GM18951 (cell line): ENCODE results near the gene STK32B.

Experiments
- POLR2A ChIP-seq: IDR thresholded peaks from 4 replicates; pipeline ENCODE4 v1.6.1; 2011; ENCODE audit warnings: mild to moderate bottlenecking; ENCODE audit not compliant: insufficient read length, insufficient read depth; ENCODE audit errors: extremely low read depth
- in situ Hi-C: fragments of 300-500 bp; cut with MboI; formaldehyde crosslinking; loops from one replicate; pipeline ENCODE4 v1.12.0; 2022; ENCODE audit warnings: low sequenced_read_pairs, mixed read lengths, inconsistent platforms; ENCODE audit not compliant: unreplicated experiment

STK32B gene

DNA sequence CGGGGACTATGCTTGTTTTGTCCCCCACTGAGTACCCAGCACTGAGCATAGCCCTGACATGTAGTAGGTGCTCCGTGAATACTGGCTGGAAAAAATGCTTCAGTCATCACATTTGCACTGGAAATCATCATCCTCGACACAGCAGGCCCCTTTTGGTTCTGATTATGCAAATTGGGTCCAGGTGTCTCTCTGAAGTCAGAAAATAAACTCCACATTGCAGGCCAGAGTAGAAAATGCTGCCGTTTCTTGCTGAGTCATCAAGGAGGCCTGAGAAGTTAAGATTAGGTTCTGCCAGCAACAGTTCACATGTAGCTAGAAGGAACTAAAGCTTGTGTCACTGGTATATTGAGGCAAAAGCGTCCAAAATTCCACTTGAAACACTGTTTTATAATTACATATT, 15.0 kb upstream of the STK32B start:
- in situ Hi-C loops: no loop called here
- no peak for TF ChIP-seq POLR2A

DNA sequence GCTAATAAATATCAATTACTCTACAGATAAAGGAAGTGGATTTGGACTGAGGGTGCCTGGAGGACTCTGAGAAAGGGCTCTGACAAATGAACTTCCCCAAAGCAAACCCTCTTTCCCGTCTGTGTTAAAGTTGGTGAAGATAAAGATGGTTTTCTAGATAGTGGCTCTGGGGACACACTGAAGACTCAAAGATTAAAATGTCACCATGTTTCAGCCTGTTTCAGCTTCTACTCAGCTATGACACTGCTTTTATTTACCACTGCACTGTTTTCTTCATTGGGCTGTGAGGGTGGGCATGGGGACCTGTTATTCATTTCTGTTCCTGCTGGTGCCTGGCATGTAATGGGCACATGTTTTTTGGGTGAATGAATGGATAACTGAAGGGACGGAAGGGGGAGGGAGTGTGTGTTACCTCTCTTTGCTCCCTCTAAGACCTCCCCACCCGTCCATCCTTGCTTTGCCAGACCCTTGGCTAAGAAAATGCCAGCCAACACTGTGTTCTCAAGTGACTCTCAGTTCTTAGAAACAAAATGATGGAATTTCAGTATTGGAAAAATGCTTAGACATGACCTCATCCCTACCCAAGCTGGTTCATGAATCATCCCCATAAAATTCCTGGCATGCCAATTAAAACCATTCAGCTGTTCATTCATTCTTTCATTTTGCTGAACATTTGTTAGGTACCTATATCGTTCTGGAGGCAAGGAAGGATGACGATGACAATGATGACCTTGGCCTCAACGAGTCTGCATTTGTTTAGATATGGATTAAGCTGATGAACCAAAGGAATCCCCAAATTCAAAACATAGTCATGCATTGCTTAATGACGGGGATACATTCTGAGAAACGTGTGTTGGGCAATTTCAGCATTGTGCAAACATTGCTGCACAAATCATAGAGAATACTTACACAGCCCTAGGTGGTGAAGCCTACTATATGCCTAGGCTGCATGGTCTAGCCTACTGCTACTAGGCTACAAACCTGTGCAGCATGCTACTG, 13.4 kb upstream of the STK32B start:
- TF ChIP-seq POLR2A: no peak
- in situ Hi-C loops: no loop called here

DNA sequence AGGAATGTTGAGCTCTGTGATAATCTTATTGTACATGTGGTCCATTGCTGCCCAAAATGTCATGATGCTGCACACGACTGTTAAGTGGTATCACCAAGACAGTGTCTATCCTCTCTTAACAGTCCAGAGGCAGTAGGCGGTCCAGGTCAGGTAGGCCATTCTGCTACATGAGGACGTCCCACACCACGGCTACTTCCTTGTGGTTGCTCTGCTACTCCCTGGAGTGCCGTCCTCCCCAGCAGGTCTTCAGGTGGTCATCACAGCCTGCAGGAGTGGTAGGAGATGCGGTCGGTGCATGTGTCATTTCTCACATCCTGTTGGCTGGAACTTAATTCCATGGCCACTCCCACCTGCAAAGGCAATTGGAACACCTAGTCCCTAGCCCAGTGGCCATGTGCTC, 11.5 kb upstream of the STK32B start:
- in situ Hi-C loops: no loop called here
- TF ChIP-seq POLR2A: no peak

DNA sequence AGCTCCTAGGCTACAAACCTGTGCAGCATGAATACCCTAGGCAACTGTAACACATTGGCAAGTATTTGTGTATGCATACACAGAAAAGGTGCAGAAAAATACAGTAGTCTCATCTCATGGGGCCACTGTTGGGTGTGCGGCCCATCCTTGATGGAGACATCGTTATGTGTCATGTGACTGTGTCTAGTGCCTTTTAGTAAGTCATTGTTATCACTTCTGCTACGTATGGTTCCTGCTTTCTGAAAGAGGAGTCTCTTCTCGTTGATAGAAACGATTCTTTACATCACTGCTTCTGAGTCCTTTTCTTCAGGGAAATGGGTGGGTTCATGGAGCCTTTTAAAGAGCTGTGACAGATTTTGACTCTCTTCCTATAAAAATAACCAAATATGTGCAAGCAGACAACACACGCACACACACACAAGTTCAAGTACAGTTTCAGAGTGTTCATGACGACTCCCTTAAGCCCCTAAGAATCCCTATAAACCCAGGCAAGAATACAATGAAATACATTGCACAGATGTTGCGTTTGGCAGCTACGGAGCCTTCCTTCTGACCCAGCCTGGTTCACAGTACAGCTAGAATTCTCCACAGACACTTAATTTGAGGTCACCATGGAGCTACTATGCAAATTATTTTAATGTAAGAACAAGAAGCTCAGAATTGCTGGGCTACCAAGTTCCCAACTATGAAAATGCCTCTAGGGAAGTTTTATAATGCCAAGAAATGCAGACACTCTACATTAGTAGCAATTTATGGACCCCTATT, 10.2 kb upstream of the STK32B start:
- in situ Hi-C loops: no loop called here
- no peak for TF ChIP-seq POLR2A

DNA sequence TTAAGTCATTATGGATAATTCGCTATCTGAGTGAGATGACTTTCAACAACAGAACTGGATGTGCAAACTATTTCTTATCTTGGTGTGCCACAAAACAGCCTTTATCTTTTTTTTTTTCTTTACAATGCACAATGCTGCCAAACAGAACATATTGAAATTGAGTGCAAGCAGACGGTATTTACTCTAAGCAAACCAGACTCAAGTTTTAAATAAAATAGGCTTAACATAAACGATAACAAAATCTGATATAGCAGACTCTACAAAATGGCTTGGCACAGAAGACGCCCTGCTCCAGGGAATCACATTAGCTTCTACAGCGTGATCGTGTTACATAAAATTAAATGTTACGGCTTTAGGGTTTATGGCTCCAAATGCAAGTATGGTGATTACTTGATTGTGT, 9.6 kb upstream of the STK32B start:
- in situ Hi-C loops: no loop called here
- TF ChIP-seq POLR2A: no peak

DNA sequence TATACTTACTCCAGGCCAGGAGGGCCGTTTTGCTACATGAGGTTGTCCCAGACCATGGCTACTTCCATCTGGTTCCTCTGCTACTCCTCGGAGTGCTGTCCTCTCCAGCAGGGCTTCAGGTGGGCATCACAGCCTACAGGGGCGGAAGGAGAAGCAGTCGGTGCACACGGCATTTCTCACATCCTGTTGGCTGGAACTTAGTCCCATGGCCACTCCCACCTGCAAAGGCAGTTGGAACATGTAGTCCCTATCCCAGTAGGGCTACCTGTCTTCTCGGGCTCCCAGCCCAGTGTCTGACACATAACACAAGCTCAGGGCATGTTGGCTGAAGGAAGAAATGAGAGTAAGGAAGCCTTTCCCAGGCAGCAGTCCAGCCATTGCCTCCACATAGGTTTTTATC, 7.7 kb upstream of the STK32B start:
- in situ Hi-C loops: no loop called here
- TF ChIP-seq POLR2A: no peak

DNA sequence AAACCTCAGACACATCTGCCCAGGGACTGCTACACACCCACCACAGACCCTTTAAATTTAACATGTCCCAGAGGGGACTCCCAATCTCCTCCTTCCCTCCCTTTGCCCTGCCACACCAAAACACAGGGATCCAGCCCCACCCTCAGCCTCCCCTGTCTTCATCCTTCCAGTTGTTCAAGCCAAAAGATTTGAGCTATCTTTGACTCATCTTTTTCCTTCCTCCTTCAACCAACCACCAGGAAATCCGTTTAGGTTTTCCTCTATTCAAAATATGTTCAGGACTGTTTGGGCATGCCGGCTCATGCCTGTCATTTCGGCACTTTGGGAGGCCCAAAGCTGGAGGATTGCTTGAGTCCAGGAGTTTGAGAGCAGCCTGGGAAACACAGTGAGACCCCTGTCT, 6.9 kb upstream of the STK32B start:
- in situ Hi-C loops: no loop called here
- TF ChIP-seq POLR2A: no peak

DNA sequence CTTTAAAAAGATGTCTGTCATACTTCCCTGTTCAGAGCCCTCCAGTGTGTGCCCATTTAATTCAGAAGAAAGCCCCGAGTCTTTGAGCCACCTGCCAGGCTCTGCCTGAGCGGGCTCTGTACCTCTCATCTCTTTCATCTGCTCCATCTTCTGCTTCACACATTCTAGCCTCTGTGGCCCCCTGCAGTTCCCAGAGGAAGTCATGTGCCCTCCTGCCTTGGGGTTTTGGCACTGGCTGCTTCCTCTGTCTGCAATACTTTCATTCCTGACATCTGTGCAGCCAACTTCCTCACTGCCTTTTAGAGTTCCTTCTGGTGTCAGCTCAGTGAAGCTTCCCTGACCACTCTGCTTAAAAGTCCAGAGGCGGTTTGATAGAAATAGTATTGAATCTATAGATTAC, 6.2 kb upstream of the STK32B start:
- in situ Hi-C loops: no loop called here
- no peak for TF ChIP-seq POLR2A

DNA sequence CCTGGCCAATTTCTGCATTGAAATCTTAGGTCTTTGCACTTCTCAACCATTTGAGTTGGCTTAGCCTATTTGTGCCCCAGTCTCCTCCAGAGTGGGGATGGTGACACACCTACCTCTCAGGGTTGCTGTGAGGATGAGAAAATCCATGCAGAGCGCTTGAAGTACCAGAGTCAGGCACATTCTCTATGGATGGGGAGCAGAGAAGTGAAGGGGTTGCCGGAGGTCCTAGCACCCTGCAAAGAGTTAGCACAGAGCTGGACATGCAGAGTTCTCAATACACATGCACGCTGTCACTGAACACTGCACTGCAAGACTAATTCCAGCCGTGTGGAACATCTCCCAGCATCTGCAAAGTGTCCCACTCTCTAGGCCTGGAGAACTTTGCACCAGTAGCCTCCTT, 2.6 kb upstream of the STK32B start:
- TF ChIP-seq POLR2A: no peak
- in situ Hi-C loops: no loop called here

DNA sequence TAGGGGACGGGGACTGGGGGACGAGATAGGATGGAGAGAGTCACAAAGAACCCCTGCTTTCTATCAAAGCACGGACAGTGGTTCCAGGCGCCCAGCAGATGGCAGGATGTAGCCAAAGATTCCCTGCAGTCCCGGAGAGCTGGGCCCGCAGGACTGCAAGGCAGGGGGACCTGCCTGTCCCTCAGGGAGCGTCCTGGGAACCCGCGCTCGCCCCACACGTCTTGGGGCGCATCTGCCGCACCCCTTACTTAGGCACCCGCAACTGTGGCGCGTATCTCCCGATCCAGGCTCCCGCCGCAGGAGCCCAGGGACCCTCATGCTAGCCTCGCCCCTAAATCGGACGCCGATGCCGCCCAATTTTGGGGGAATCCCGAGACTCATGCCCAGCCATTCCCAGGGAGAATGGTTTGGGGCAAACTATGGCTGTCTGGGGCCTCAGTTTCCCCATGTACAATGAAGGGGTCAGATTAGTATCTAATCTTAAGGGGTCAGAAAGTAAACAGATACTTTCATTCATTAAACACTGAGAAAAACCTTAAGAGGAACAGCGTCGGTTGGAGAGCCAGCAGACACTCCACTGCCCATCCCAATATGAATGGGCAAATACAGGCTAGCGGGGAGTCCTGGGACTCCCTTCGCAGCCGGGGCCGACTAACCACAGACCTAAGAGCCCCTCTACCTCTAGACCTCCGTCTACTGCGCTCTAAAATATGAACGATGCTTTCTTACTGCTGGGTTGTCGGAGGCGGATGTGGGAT, 581 bp upstream of the STK32B start:
- in situ Hi-C loops: no loop called here
- TF ChIP-seq POLR2A: no peak

DNA sequence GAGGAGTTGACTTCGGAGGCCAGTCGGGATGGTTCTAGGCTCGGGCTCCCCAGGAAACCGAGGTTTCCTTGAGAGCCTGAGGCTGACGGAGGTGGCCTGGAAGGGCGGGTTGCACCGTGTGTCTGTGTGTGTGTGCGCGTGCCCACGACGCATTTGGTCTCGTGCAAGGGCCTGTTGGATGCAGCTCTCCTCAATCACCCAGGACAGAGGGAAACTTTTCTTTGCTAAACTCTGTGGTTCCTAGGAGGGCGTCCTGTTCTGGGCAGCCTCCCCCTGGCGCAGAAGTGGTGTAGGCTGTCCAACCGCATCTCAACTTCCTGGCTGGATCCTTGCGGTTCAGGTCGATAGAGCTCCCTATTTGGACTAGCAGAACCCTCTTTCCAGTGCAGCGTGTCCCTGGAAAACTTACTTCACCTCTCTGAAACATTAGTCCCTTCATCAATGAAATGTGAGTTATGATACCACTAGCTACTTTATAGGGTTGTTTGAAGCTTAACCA, 973 bp downstream of the STK32B start:
- in situ Hi-C loops: no loop called here
- TF ChIP-seq POLR2A: no peak

DNA sequence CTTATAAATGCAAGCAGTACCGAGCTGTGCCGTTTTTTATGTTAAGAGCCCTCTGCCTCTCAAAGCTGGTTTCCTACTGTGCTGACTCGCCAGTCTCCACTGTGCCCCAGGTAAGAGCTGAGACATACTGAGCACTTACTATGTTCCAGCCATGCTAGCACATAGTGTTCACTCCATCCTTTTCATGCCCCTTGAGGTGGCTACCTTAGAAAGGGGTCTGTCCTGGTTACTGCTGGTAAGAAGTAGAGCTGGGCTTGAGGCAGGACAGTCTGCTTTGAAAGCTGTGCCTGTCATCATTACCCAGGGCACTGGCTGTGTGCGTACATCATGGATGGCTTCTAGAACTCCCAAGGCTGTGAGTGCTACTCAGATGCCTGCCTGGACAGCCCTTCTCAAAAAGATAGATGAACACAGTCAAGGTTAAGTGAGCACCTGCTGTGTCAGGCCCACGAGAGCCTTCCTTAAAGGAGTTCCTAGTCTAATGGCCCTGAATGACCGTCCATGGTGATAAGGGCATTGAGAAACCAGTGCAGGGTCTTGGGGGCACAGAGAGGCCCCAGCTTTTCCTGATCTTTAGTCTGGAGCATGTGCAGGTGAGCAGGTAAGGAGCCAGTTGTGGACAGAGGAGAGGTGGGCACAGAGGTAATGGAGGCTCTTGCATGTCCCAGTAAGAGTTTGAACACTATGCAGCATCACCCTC, 1.6 kb downstream of the STK32B start:
- in situ Hi-C loops: no loop called here

More for the DNA sequence above, 1.6 kb downstream of the STK32B start:
- TF ChIP-seq POLR2A: no peak
